SU-DHL-6 (cell line): ENCODE results near the gene FUCA2.

Experiments
- H2AFZ ChIP-seq: fragments of 200-600 bp; sonication (generic); 2 replicates; pipeline ENCODE4 v1.6.1; 2014; ENCODE audit warnings: low read depth, mild to moderate bottlenecking, moderate library complexity, mixed read lengths, antibody characterized with exemption, low read length; ENCODE audit not compliant: severe bottlenecking
- H3F3A ChIP-seq: fragments of 200-600 bp; shearing (Covaris generic); 2 replicates; pipeline ENCODE4 v1.6.0; 2016; ENCODE audit warnings: antibody characterized with exemption, mild to moderate bottlenecking; ENCODE audit not compliant: insufficient read depth
- H3K27ac ChIP-seq: fragments of 200-600 bp; sonication (generic); 2 replicates; pipeline ENCODE4 v1.5.1; 2016; ENCODE audit warnings: low read depth, mild to moderate bottlenecking, low read length, moderate library complexity, mixed read lengths
- H3K27me3 ChIP-seq: fragments of 200-600 bp; sonication (generic), shearing (Covaris generic); 2 replicates; pipeline ENCODE4 v1.6.0; 2014; ENCODE audit warnings: mild to moderate bottlenecking, low read length
- H3K36me3 ChIP-seq: fragments of 200-600 bp; sonication (generic); 2 replicates; pipeline ENCODE4 v1.6.1; 2014; ENCODE audit warnings: mild to moderate bottlenecking, low read length, mixed read lengths
- H3K4me2 ChIP-seq: fragments of 300-600, 200-600 bp; shearing (Covaris generic), sonication (generic); 2 replicates; pipeline ENCODE4 v1.6.0; 2014; ENCODE audit warnings: low read length, low read depth, mild to moderate bottlenecking; ENCODE audit not compliant: poor library complexity, severe bottlenecking
- H3K4me3 ChIP-seq: fragments of 200-600 bp; sonication (generic); 2 replicates; pipeline ENCODE4 v1.5.1; 2014; ENCODE audit warnings: antibody characterized with exemption, low read length, mild to moderate bottlenecking, mixed read lengths; ENCODE audit not compliant: insufficient read depth, poor library complexity, severe bottlenecking
- H3K79me2 ChIP-seq: fragments of 200-600 bp; sonication (generic); 2 replicates; pipeline ENCODE4 v1.6.1; 2014; ENCODE audit warnings: mild to moderate bottlenecking, low read length, moderate library complexity; ENCODE audit not compliant: insufficient read depth
- H3K9ac ChIP-seq: fragments of 200-600 bp; sonication (generic); 2 replicates; pipeline ENCODE4 v1.7.0; 2014; ENCODE audit warnings: mild to moderate bottlenecking, low read length
- H3K9me2 ChIP-seq: fragments of 200-600 bp; sonication (generic); replicated peaks from 2 replicates; pipeline ENCODE4 v1.6.1; 2014; ENCODE audit warnings: low read length; ENCODE audit not compliant: insufficient read depth
- H3K9me3 ChIP-seq: fragments of 200-600 bp; sonication (generic); 2 replicates; pipeline ENCODE4 v1.6.1; 2014; ENCODE audit warnings: low read length, mixed read lengths; ENCODE audit not compliant: insufficient read depth
- H4K20me1 ChIP-seq: fragments of 200-600 bp; sonication (generic); 2 replicates; pipeline ENCODE4 v1.6.1; 2014; ENCODE audit warnings: low read depth, mild to moderate bottlenecking, antibody characterized with exemption, low read length, moderate library complexity, mixed read lengths
- CTCF ChIP-seq: fragments of 200-600 bp; sonication (generic); IDR thresholded peaks from one replicate; pipeline ENCODE4 v1.5.1; 2017; ENCODE audit warnings: antibody characterized with exemption, mild to moderate bottlenecking, low read length, moderate library complexity; ENCODE audit not compliant: insufficient read depth, poor library complexity, severe bottlenecking
- EZH2phosphoT487 ChIP-seq: fragments of 200-600 bp; sonication (generic), shearing (Covaris generic); conservative IDR thresholded peaks from 2 replicates; pipeline ENCODE4 v1.6.1; 2018; ENCODE audit warnings: mild to moderate bottlenecking, antibody characterized with exemption, low read length, moderate library complexity, mixed read lengths

Gene FUCA2

GRCh38 chr6:143451531-143451930 is 60.0 kb downstream of the FUCA2 start:
- Histone ChIP-seq H3K79me2 (peaks cover 85% of the 10 kb centered on the region), H3F3A (peaks cover 12% of the 10 kb centered on the region), H3K27ac (no peak overlapping the region), H3K9ac (peak overlapping the region; percentile 93), H3K27me3 (no peaks in the 10 kb centered on the region), H3K9me2 (no peaks in the 10 kb centered on the region), H3K4me3 (peak overlapping the region; percentile 90), H3K9me3 (no peaks in the 10 kb centered on the region), H3K36me3 (peaks cover 6% of the 10 kb centered on the region; the same call in 1 of the 2 replicates), H3K4me2 (peak overlapping the region; percentile 89), H2AFZ (peak overlapping the region; percentile 86), H4K20me1 (0 out of 2 replicates have a peak, but pooled peaks cover 3% of the 10 kb centered on the region)
- no peak for TF ChIP-seq CTCF
- no peak for TF ChIP-seq EZH2phosphoT487

GRCh38 chr6:143450453-143451371 is 60.8 kb downstream of the FUCA2 start, which contains the start of the genes ADAT2 and PEX3:
Gene ADAT2, minus strand, starts transcription at chr6:143450695. Its CDS starts 37 bp downstream, at chr6:143450658.
Gene PEX3, plus strand, starts transcription at chr6:143450805. Its CDS starts 238 bp downstream, at chr6:143451043.
- H3K79me2 ChIP-seq: peaks cover 86% of the 10 kb centered on the region
- H3K9ac ChIP-seq: peak within 1 kb of the TSS; percentile 93
- H3K27me3 ChIP-seq: no peaks in the 10 kb centered on the region
- TF ChIP-seq CTCF: no peak
- TF ChIP-seq EZH2phosphoT487: no peak
- peak within 1 kb of the TSS; percentile 92 for H3K4me3 ChIP-seq
- H3K9me2 ChIP-seq: no peaks in the 10 kb centered on the region
- peak within 1 kb of the TSS; percentile 89 for H3K4me2 ChIP-seq
- H3F3A ChIP-seq: peaks cover 12% of the 10 kb centered on the region
- peaks cover 6% of the 10 kb centered on the region for H3K36me3 ChIP-seq
- H3K27ac ChIP-seq: peak within 1 kb of the TSS; percentile 71
- H3K9me3 ChIP-seq: no peaks in the 10 kb centered on the region
- H2AFZ ChIP-seq: peak within 1 kb of the TSS; percentile 87
- H4K20me1 ChIP-seq: peaks cover under 1% of the 10 kb centered on the region; the same call in 1 of the 2 replicates

- H3K9ac ChIP-seq: peak overlapping the region; percentile 93
- H3K27me3 ChIP-seq: no peaks in the 10 kb centered on the region
- H3K4me2 ChIP-seq: peak overlapping the region; percentile 80
- peak overlapping the region; percentile 92 for H3K4me3 ChIP-seq
- no peaks in the 10 kb centered on the region; the same call in 1 of the 2 replicates for H4K20me1 ChIP-seq
- H3K36me3 ChIP-seq: peaks cover 6% of the 10 kb centered on the region
- peaks cover 12% of the 10 kb centered on the region for H3F3A ChIP-seq
- TF ChIP-seq CTCF (no peak), EZH2phosphoT487 (no peak)
- peak overlapping the region; percentile 71 for H3K27ac ChIP-seq
- H3K9me2 ChIP-seq: no peaks in the 10 kb centered on the region
- no peaks in the 10 kb centered on the region for H3K9me3 ChIP-seq
- H2AFZ ChIP-seq: peak overlapping the region; percentile 87
- peaks cover 84% of the 10 kb centered on the region for H3K79me2 ChIP-seq
These were observed 61.6 kb downstream of the FUCA2 start for GRCh38 chr6:143449714-143450452.
